Stimulated activated naive CD4-positive, alpha-beta T cell (primary cell): ENCODE measurements around the gene GSN.

Experiments used
- DNase-seq, 6 experiments: peaks; one replicate each; lab custom pipeline; 2025; lab: John Stamatoyannopoulos, UW

GSN gene

DNA sequence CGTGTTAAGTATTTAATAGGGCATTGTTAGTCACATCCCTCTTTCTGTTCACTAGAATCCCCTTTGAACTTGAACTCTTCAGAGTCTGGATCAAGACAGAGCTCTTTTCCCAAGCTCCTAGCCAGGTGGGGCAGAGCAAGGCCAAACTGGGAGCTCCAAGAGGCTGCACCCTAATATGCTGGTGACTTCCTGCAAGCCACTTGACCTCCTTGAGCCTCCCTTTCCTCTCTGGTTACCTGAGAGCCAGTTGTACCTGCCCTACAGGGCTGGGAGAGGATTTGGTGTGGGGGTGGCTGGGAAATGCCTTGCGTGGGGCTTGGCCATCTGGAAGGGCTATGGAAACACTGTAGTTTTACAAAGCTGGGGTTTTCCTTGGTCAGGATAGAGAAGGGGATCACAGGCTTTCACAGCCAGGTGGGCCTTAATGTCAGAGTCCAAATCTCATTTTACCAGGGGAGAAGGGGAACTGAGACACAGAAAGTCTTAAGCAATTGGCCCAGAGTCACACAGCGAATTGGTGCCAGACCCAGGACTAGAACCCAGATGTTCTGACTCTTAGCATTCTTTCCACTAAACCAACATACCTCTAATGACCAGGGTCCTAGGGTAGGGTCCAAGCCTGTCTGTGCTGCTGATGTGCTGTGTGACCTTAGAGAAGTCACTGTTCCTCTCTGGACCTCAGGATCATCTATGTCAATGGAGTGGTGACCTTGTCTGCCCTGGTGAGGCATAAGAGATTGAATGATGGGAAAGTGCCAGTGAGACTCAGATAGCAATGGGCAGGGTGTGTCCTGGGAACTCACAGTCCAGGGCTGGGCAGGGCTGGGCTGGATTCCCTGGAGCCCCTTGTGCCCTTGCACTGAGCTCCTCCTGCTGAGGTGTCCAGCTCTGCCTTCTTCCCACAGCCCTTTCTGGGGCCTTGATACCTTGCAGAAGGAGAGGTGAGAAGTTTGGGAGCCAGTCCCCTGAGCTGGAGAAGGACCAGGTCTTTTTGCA, 35.8 kb downstream of the GSN start:
- no peak for DNase-seq

DNA sequence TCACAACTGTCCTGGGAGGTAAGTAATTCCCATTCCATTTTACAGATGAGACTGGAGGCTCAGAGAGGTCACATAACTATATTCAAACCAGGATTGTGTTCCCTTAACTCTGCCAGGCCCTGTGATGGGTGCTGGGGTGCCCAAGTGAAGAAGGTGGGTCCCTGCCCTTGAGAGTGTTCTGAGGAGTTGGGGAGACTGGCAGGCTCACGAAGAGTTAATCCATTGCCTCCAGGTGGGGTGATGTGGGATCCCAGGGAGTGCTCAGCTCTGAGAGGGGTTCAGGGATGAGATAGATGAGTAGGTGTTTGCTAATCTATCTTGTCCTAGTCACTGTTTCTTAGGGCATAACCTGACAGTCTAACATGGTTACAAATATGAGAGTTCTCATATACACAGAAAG, 36.7 kb downstream of the GSN start:
- no peak for DNase-seq

DNA sequence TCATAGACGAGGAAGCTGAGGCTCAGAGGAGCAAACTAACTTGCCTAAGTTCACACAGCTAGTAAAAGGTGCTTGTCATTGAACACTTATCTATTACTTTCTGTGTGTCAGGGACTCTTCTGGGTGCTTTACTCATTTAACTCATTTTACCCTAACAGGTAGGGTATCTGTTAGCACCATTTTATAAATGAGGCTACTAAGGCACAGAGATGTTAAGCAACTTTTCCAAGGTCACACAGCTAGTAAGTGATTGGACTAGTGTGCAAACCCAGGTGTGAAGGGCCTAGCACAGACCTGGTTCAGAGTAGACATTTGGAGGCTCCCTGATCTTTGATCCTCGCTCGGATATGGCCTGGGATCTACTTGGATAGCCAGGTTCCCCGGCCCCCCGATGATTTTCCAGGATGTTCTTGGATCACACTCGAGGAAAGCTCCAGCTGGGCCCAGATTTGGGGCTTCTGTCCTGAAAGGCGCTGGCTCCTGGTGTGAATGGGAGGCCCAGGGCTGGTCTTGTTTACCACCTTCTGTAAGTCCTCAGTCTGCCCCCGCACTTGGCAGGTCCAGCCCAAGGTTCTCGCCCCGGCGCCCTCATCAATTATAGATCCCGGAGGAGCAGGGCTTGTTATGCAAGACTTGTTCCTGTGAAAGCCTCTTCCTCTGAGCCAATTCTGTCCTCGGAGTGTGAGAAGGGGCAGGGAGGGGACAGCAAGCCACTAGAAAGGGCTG, 37.5 kb downstream of the GSN start:
- no peak for DNase-seq

DNA sequence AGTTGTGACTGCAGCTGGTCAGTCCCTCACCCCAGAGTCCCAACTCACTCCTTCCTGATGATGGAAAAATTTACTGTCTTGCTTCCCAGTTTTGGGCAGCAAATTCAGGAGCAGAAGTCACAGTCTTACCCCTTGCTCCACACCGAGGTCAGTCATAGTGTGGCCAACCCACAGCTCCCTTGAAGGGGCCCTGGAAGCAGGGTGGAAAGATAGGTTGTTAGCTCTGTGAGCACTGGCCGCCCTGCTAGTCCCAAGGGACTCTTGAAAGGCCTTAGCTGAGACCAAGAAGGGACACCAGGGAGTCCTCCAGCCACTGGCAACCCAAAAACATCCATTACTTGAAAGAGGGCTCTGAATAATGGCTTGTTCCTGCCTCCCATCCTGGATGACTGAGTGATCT, 40.0 kb downstream of the GSN start:
- DNase-seq = no peak

DNA sequence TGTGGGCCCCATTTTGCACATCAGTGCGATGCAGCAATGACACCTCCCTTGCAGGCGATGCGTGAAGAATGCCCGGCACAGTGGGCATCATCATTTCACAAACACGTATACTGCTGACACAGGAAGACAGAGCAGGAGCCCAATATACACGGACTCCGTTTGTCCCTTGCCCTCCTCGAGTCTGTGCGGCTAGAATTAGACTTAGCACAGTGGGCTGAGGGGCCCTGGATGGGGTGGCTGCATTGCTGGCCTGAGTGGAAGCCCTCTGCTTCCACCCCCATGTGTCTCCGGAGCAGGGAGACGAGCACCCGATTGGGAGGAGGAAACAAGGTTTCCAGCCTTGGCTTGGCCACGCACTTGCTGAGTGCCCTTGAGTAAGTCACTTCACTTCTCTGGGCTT, 40.8 kb downstream of the GSN start:
- DNase-seq = no peak

DNA sequence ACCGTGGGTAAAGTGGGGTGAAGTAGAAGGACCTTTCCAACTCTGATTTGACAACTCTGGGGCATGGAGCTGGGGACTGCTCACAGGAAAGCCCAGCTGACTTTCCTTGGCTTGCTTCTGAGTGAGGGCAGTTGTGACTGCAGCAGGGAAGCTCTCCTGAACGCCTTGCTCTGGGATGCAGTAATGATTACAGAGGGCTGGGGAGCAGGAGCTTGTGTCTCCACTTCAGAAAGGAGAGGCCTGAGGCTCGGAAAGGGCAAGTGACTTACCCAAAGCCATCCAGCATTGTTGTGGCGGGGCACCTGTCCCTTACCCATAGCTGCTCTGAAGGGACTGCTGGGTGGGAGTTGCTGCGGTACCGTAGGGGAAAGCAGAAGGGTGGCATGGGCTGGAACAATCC, 41.2 kb downstream of the GSN start:
- no peak for DNase-seq

DNA sequence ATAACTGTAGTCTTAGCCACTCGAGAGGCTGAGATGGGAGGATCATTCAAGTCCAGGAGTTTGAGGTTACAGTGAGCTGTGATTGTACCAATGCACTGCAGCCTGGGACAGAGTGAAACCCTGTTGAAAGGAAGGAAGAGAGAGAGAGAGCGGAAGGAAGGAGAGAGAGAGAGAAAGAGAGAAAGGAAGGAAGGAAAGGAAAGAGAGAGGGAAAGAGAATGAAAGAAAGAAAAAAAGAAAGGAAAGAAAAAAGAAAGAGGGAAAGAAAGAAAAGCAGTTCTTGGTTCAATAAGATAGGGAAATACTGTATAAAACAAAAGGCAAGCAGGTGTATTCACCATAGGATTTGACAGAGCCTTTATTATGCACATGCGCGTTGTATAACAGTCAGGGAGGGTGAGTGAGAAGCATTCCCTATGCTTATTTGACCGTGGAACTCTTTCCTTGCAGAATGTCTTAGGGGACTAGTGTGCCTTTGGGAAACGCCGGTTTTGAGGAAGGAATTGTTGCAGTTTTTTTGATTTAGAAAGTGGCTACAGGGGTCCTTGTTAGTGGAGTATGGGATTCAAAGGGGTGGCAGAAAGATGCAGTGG, 42.0 kb downstream of the GSN start:
- DNase-seq = no peak

DNA sequence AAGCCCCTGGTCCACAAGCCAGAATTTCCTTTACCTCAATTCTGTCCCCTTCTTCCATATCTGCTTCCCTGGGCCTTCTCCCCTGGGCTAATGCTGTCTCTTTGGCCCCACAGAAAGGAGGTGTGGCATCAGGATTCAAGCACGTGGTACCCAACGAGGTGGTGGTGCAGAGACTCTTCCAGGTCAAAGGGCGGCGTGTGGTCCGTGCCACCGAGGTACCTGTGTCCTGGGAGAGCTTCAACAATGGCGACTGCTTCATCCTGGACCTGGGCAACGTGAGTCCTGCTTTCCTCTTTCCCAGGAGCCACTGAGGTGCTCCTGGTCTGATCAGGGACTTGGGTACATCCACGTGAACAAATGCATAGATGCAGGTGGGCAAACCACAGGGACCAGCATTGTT, 42.6 kb downstream of the GSN start:
- no peak for DNase-seq

DNA sequence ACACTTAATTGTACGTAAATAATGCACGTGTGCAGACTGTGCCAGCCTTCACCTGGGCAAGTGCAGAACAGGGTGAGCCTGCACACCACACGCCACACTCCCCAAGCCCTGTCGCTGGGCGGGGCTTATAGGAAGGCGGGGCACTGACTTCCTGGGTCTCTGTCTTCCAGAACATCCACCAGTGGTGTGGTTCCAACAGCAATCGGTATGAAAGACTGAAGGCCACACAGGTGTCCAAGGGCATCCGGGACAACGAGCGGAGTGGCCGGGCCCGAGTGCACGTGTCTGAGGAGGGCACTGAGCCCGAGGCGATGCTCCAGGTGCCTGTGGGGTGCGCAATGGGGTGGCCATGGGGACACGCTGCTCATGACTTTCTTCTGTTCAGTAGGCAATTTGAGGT, 44.2 kb downstream of the GSN start:
- no peak for DNase-seq

DNA sequence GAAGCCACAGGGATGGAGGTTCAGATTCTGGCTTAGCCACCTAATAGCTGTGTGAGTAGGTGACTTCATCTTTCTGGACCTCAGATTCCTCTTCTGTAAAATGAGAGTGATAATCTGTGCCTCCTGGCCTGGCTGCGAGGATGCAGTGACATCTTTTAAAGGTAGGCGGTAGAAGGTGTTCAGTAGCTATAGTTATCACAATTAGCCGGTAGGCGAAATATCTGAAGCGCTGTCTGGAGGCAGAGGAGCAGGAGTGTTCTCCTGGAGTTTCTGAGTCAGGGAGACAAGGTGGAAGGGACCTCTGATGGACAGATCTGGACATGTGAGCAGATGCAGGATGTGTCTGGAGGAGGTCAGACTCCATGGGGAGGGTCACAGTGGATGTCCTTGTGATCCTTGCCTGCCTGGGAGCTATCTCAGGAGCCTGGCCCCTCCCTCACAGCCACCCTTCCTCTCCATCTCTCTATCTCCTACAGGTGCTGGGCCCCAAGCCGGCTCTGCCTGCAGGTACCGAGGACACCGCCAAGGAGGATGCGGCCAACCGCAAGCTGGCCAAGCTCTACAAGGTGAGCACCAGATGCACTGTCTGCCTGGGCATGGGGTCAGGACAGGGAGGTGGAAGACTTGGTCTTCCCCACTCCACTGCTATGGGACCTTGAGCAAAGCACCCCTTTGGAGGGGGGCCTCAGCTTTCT, 45.6 kb downstream of the GSN start:
- no peak for DNase-seq

DNA sequence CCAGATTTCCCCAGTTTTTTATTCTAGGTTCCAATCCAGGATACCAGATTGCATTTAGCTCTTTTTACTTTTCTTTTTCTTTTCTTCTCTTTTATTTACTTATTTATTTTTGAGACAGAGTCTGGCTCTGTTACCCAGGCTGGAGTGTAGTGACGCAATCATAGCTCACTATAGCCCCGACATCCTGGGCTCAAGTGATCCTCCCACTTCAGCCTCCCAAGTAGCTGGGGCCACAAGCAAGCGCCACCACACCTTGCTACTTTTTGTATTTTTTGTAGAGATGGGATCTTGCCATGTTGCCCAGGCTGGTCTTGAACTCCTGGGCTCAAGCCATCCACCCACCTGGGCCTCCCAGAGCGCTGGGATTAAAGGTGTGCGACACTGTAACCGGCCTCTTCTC, 48.4 kb downstream of the GSN start:
- DNase-seq = no peak

DNA sequence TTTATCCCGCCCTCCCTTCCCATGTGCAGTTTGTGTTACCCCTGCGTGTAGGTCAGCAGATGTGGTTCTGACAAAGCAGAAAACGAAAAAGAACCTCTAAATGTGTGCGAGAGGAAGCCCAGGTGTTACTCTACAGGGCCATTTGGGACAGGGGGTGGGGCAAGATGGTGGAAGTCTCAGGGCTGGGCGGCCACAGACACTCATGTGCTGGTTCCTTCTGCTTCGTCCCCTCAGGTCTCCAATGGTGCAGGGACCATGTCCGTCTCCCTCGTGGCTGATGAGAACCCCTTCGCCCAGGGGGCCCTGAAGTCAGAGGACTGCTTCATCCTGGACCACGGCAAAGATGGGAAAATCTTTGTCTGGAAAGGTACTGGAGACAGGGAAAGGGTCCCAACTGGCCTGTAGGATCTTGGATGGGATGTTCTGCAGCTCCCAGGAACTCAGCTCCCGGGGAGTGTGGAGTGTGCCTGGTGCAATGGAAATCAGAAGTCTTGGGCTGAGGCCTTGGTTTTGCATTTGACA, 49.0 kb downstream of the GSN start:
- DNase-seq = no peak

DNA sequence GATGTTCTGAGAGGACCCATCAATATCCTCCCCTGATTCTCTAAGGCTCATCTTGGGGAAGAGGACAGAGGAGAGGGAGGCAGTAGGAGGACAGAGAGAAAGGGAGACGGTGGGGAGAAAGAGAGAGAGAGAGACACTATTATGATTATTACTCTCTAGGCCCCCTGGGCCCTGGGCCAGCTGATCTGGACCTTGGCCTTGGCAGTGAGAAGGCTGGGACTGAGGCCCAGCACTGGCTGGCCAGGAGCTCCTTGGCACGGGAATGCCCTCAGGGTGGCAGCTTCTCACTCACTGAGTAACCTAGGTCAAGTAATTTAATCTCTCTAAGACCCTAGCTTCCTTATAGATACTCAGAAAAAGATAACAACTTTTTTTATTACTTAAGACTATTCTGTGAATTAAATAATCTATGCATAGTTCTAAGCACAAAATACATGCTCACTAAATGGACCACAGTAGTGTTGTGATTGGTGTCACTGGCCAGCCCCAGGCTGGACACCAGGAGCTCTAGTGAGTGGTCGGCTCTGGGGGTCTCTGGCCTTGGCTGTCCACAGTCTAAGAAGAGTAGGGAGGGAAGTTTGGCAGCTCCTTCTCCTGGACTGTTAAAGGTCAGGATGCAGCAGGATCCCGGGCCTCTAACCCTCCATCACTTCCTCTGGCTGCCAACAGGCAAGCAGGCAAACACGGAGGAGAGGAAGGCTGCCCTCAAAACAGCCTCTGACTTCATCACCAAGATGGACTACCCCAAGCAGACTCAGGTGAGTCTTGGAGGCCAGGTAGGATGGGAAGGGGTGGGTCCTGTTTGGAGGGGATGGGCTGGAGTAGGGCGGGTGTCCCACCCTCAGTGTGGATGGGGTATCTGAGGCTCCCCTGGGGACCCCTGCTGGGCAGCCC, 50.0 kb downstream of the GSN start:
- no peak for DNase-seq

DNA sequence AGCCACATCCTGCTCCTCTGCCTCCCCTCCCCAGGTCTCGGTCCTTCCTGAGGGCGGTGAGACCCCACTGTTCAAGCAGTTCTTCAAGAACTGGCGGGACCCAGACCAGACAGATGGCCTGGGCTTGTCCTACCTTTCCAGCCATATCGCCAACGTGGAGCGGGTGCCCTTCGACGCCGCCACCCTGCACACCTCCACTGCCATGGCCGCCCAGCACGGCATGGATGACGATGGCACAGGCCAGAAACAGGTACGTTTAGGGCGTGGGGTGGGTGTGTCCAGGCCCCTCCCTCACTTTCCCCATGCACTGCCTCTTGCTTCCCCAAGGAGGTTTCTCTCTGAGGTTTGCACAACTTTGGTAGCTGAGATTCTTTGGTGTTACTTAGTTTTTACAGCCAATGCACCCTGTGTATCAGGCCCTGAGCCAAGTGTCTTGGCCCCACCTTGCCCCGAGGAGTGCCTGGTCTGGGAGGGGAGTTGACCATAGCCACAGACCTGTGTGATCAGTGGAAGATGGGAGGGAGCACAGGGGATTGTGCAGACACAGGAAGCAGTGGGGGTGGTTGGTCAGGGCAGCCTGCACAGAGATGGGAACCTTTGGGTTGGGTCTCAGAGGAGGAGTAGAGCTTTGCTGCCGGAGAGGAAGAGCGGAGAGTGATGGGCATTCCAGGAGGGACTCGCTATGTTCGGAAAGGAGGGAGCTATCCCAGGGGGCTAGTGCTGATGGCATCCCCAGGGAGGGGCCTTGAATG, 50.8 kb downstream of the GSN start:
- DNase-seq = no peak

DNA sequence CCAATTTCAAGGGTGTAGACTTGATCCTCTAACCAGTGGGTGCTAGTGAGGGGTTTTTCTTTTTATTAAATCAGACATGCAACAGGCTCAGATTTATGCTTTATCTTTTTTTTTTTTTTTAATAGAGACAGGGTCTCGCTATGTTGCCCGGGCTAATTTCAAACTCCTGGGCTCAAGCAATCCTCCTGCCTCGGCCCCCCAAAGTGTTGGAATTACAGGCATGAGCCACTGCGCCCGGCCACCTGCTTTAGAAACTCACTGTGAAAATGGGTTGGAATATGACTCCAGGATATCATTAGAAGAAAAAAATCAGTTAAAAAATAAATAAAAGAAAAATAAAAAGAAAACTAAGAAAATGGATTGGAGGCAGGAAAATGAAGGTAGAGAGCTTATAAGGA, 51.4 kb downstream of the GSN start:
- no peak for DNase-seq

DNA sequence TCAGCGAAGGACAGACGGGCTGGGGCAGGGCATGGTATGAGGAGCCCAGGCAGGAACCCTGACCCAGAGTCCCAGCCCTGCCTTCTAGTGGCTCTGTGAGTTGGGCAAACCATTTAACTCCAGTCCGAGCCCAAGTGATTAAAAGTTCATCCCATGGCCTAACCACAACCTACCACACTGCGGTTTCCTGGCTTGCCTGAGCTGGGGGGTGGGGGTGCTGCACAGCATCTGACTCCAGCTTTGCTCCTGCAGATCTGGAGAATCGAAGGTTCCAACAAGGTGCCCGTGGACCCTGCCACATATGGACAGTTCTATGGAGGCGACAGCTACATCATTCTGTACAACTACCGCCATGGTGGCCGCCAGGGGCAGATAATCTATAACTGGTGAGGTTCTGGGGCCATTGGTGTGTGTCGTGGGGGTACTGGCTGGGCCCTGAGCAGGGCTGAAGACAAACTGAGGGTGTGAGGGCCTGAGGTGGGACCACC, 53.1 kb downstream of the GSN start:
- no peak for DNase-seq

DNA sequence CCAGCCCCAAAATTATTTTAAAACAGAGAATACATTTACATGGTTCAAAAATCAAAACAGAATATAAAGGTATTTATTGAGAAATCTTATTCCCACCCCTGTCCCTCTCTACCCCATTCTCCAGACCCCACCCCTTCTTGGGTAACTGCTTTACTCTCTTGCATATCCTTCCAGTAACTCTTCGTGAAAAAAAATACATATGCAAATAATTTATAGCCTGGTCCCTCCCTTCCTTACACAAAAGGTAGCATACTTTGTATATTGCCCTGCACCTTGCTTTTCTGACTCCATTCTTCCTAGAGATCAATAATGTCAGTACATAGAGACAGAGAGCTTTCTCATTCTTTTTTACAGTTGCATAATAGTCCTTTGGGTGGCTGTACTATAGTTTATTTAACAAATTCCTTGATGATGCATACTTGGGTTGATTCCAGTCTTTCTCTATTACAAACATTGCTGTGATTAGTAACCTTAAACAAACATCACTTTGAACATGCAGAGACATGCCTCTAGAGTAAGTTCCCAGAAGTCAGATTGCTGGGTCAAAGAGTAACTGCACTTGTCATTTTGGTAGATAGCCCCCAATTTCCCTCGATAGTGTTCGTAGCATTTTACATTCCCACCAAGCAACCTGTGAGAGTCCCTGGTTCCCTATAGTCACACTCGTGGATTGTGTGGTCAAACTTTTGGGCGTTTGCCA, 54.2 kb downstream of the GSN start:
- DNase-seq = no peak

DNA sequence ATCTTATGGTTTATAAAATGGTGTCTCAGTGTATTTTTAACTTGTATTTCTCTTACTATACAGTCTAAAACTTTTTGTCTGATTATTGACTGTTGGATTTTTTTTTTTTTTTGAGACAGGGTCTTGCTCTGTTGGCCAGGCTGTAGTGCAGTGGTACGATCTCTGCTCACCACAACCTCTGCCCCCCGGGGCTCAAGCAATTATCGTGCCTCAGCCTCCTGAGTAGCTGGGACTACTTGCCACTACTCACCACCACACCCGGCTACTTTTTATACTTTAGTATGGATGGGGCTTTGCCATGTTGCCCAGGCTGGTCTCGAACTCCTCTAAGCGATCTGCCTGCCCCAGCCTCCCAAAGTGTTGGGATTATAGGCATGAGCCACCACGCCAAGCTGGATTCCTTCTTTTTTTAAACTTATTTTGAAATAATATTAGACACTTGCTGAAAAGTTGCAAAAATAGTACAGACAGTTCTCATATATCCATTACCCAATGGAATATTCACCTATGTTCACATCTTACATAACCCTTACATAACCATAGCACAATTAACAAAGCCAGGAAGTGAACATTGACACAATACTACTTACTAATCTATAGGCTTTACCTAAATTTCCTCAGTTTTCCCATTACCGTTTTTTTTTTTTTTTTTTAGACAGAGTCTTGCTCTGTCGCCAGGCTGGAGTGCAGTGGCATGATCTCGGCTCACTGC, 54.9 kb downstream of the GSN start:
- DNase-seq = no peak
